Parathyroid adenoma (tissue), 2 donors: ENCODE data around the gene TAS2R40.

Experiments
- H2AFZ ChIP-seq: fragments of 300-600 bp; sonication (generic); one replicate; pipeline ENCODE4 v1.7.0; 2017; ENCODE audit warnings: antibody characterized with exemption, mild to moderate bottlenecking
- H3K27ac ChIP-seq: fragments of 300-600 bp; sonication (generic); one replicate; pipeline ENCODE4 v1.7.0; 2017
- H3K27me3 ChIP-seq: fragments of 300-600 bp; sonication (generic); one replicate; pipeline ENCODE4 v1.7.0; 2017; ENCODE audit warnings: low read length; ENCODE audit not compliant: control insufficient read depth, insufficient read depth
- H3K36me3 ChIP-seq: fragments of 300-600 bp; sonication (generic); one replicate; pipeline ENCODE4 v1.7.0; 2017; ENCODE audit warnings: low read length; ENCODE audit not compliant: control insufficient read depth, insufficient read depth
- H3K4me1 ChIP-seq: fragments of 300-600 bp; sonication (generic); one replicate; pipeline ENCODE4 v1.7.0; 2017; ENCODE audit warnings: control low read depth
- H3K4me2 ChIP-seq: fragments of 300-600 bp; sonication (generic); one replicate; pipeline ENCODE4 v1.7.0; 2017; ENCODE audit warnings: low read length
- H3K4me3 ChIP-seq: fragments of 300-600 bp; sonication (generic); one replicate; pipeline ENCODE4 v1.7.0; 2017; ENCODE audit warnings: low read depth, low read length
- H3K79me2 ChIP-seq: fragments of 300-600 bp; sonication (generic); one replicate; pipeline ENCODE4 v1.7.0; 2017; ENCODE audit warnings: control low read depth
- H3K9ac ChIP-seq: fragments of 300-600 bp; sonication (generic); one replicate; pipeline ENCODE4 v1.7.0; 2017; ENCODE audit warnings: mild to moderate bottlenecking
- H3K9me3 ChIP-seq: fragments of 300-600 bp; sonication (generic); one replicate; pipeline ENCODE4 v1.7.0; 2017; ENCODE audit warnings: low read length; ENCODE audit not compliant: control insufficient read depth
- TF ChIP-seq, protein P1 (sequence below): fragments of 300-600 bp; sonication (generic); IDR thresholded peaks from one replicate; pipeline ENCODE4 v1.7.0; 2017; ENCODE audit warnings: antibody characterized with exemption, mild to moderate bottlenecking
- donor health status: primary hyperparathyroidism.

The TAS2R40 gene

DNA sequence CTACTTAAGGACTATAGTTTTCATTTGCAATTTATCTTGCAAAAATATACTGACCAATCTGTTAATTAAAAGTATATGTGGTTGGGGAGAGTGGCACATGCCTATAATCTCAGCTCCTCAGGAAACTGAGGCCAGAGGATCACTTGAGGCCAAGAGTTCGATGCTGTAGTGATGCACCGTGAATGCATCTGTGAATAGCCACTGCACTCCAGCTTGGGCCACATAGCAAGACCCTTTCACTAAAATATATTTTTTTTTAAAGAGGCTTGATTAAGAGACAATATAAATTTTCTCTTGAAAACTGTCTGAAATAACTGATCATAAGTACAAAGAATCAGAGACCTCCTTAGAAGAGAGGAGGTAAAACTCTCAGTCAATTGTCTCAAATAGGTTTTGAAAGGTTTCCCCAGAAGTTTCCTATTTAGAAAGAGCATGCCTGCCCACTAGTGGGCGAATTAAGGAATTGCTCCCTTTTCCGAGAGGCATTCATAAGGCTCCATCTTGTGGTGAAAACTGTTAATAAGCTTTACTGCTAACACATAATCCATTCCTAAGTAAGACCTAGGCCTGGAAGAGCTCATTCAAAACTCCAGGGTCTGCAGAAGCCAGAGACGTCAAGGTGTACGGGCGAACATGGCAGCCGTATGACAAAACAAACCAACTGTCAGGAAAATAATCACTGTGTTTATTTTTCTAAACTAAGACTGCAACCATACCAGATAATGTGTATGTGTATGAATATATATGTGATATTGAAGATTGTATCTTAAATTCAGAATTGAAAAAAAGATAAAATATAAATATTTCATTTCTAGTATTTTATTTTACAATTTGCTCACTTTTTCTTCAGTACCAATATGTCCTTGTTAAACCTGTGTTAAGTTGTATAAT is 6.8 kb upstream of the TAS2R40 start:
- Histone ChIP-seq H3K9ac (no peak overlapping the region), H2AFZ (no peak overlapping the region), H3K27me3 (no peaks in the 10 kb centered on the region), H3K4me3 (no peak overlapping the region), H3K79me2 (no peaks in the 10 kb centered on the region), H3K9me3 (no peaks in the 10 kb centered on the region), H3K4me2 (no peak overlapping the region), H3K36me3 (no peaks in the 10 kb centered on the region), H3K27ac (no peak overlapping the region), H3K4me1 (no peaks in the 10 kb centered on the region)
- TF ChIP-seq, protein P1, sequence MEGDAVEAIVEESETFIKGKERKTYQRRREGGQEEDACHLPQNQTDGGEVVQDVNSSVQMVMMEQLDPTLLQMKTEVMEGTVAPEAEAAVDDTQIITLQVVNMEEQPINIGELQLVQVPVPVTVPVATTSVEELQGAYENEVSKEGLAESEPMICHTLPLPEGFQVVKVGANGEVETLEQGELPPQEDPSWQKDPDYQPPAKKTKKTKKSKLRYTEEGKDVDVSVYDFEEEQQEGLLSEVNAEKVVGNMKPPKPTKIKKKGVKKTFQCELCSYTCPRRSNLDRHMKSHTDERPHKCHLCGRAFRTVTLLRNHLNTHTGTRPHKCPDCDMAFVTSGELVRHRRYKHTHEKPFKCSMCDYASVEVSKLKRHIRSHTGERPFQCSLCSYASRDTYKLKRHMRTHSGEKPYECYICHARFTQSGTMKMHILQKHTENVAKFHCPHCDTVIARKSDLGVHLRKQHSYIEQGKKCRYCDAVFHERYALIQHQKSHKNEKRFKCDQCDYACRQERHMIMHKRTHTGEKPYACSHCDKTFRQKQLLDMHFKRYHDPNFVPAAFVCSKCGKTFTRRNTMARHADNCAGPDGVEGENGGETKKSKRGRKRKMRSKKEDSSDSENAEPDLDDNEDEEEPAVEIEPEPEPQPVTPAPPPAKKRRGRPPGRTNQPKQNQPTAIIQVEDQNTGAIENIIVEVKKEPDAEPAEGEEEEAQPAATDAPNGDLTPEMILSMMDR = peak; percentile 100

GRCh38 chr7:143216151-143216550 is 5.7 kb upstream of the TAS2R40 start:
- no peak overlapping the region for H2AFZ ChIP-seq
- H3K79me2 ChIP-seq = no peaks in the 10 kb centered on the region
- no peaks in the 10 kb centered on the region for H3K27me3 ChIP-seq
- TF ChIP-seq, protein P1 = no peak
- no peak overlapping the region for H3K9ac ChIP-seq
- no peaks in the 10 kb centered on the region for H3K4me1 ChIP-seq
- H3K9me3 ChIP-seq = no peaks in the 10 kb centered on the region
- no peak overlapping the region for H3K4me2 ChIP-seq
- H3K27ac ChIP-seq = no peak overlapping the region
- no peak overlapping the region for H3K4me3 ChIP-seq
- H3K36me3 ChIP-seq = no peaks in the 10 kb centered on the region

- Histone ChIP-seq H3K9me3 (no peaks in the 10 kb centered on the region), H3K9ac (no peak overlapping the region), H3K36me3 (no peaks in the 10 kb centered on the region), H3K4me1 (no peaks in the 10 kb centered on the region), H3K27ac (no peak overlapping the region), H3K4me3 (no peak overlapping the region), H2AFZ (no peak overlapping the region), H3K4me2 (no peak overlapping the region), H3K79me2 (no peaks in the 10 kb centered on the region), H3K27me3 (no peaks in the 10 kb centered on the region)
- TF ChIP-seq, protein P1 = no peak
Observed at GRCh38 chr7:143216686-143217085, 5.2 kb upstream of the TAS2R40 start.

DNA sequence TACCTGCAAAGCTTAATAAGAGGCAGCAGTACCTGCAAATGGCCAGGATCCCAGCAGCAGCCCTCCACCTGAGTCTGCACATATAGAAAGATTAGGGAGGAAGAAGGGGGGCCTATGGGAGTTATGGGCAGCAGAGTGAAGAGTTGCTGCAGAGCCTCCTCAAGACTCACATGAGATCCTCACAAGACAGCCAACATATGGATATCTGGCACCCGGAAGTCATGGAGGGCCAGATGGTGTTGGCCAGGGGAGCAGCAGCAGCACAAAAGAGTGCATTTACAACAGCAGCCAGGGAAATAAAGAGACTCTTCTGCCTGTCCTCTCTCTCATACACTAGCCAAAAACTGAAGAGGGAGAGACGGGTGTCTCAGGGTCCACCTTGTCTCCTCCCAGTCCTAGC is 4.0 kb upstream of the TAS2R40 start:
- no peaks in the 10 kb centered on the region for H3K36me3 ChIP-seq
- no peaks in the 10 kb centered on the region for H3K79me2 ChIP-seq
- H2AFZ ChIP-seq = no peak overlapping the region
- TF ChIP-seq, protein P1 = no peak
- no peak overlapping the region for H3K4me2 ChIP-seq
- no peaks in the 10 kb centered on the region for H3K9me3 ChIP-seq
- H3K4me1 ChIP-seq = no peaks in the 10 kb centered on the region
- no peak overlapping the region for H3K4me3 ChIP-seq
- H3K27ac ChIP-seq = no peak overlapping the region
- H3K27me3 ChIP-seq = no peaks in the 10 kb centered on the region
- no peak overlapping the region for H3K9ac ChIP-seq

DNA sequence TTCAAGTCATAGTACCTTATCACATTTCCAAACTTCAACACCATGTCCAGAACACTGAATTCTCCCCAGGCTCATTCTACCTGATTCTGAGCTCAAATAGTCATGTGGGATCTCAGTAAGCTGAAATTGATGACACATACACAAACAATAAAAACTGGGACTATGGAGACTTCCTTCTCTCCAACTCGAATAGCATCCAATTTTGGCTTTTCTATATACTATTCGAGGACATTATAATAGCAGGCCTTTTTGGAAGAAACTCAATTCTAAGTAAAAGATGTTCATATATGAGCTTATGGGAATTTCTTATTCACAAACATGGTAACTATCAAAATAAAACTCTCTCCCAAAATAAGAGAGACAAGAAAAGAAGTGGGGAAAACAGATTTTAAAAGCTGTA is 551 bp upstream of the TAS2R40 start:
- Histone ChIP-seq H3K79me2 (no peaks in the 10 kb centered on the region), H3K4me2 (no peak overlapping the region), H3K27me3 (no peaks in the 10 kb centered on the region), H3K4me1 (no peaks in the 10 kb centered on the region), H2AFZ (no peak overlapping the region), H3K4me3 (no peak overlapping the region), H3K9ac (no peak overlapping the region), H3K9me3 (no peaks in the 10 kb centered on the region), H3K27ac (no peak overlapping the region), H3K36me3 (no peaks in the 10 kb centered on the region)
- TF ChIP-seq, protein P1 = no peak
